Skeletal muscle satellite cell (primary cell): ENCODE results near the gene FAM237B. TPM values are rescaled to one million over a fixed set of nuclear protein-coding genes. Genes with fewer than 3 reads are reported as not detected.
"Not testable (repeated sequence)": the region's sequence is repeated elsewhere in the genome, so short reads cannot be mapped to it uniquely, and the experiment has no call there.

Experiments used
- H3K27me3 ChIP-seq: 2 replicates; pipeline ENCODE4 v1.7.0; 2013; ENCODE audit warnings: low read length; ENCODE audit not compliant: control insufficient read depth, insufficient read depth
- H3K36me3 ChIP-seq: 2 replicates; pipeline ENCODE4 v1.7.0; 2013; ENCODE audit warnings: mild to moderate bottlenecking, control low read depth, low read length; ENCODE audit not compliant: insufficient read depth
- H3K4me1 ChIP-seq: 2 replicates; pipeline ENCODE4 v1.7.0; 2013; ENCODE audit warnings: low read length; ENCODE audit not compliant: control insufficient read depth, insufficient read depth
- H3K4me2 ChIP-seq: 2 replicates; pipeline ENCODE4 v1.7.0; 2013; ENCODE audit warnings: mild to moderate bottlenecking, low read length
- H3K4me3 ChIP-seq: 2 replicates; pipeline ENCODE4 v1.7.0; 2013; ENCODE audit warnings: low read length
- H3K9ac ChIP-seq: 2 replicates; pipeline ENCODE4 v1.7.0; 2013; ENCODE audit warnings: mild to moderate bottlenecking, low read depth, low read length, moderate library complexity
- H3K9me3 ChIP-seq: replicated peaks from 2 replicates; pipeline ENCODE4 v1.7.0; 2013; ENCODE audit warnings: mild to moderate bottlenecking, control low read depth, low read length
- total RNA-seq: library from RNA; depleted of rRNA; stranded (reverse); fragments of >200 nt; gene quantifications from 2 replicates; pipeline ENCODE4 v1.2.3, GENCODE V29; 2012; rRNA removed

FAM237B gene
- 0.22 and 0.25 TPM in 2 replicates for total RNA-seq

DNA sequence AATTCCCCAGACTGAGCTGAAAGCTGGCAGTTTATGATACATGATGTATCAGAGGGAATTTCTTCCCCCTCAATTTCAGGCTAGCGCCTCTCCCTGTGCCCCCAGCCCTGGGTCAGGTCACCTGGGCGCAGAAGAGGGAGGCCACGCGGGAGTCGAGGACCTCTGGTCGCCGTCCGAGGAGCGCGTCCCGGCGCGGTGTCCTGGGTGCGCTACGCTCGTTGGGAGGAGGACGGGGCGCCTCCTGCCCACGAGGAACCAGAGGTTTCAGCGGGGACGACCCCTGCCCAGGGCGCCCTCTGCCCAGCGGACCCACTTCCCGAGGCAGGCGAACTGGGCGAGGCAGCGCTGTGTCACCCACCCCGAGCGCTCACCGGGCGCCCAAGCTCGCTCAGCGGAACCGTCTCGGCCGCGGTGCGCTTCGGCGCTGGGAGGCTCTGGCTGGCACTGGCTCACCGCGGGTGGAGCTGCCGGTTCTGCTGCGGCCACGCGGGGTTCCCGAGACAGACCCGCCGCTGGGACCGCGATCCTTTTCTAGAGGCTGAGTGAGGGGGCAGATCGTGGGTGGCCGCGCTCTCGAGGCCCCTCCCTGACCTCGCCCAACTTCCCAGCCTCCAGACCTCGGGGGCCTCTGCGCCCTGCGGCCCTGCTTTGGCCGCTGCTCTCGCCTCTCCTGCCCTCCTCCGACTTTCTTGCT, at the start of gene FAM237B:
TSS of gene FAM237B (minus strand) at position 504 of the 694 bp plus-strand sequence. CDS start 1,556 bp downstream, outside the sequence.
- Histone ChIP-seq H3K36me3 (no peaks in the 10 kb centered on the region), H3K4me1 (peaks cover 7% of the 10 kb centered on the region), H3K9ac (no peak within 1 kb of the TSS), H3K4me3 (peak within 1 kb of the TSS; percentile 70), H3K9me3 (no peaks in the 10 kb centered on the region), H3K27me3 (peaks cover 27% of the 10 kb centered on the region), H3K4me2 (peak within 1 kb of the TSS; percentile 90)

DNA sequence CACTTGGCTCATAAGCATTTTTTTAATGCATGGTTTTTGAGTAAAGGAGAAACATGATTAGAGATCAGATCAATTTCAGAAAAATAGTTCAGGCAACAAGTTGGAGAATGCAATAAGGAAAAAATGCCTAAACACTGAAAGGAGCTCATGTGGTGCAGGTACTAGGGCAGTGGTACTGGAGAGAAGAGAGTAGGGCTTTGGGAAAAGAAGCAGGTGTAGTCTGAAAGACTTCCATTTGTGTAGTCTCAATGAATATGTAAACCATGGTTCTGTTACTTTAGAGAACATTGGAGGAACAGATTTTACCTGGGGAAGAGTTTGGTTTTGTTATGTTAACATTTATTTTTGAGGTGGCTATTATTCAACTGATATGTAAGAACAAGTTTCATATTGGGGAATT, 30.9 kb upstream of the FAM237B start:
- Histone ChIP-seq H3K9ac (no peak overlapping the region), H3K4me3 (no peak overlapping the region), H3K36me3 (peaks cover 21% of the 10 kb centered on the region)

DNA sequence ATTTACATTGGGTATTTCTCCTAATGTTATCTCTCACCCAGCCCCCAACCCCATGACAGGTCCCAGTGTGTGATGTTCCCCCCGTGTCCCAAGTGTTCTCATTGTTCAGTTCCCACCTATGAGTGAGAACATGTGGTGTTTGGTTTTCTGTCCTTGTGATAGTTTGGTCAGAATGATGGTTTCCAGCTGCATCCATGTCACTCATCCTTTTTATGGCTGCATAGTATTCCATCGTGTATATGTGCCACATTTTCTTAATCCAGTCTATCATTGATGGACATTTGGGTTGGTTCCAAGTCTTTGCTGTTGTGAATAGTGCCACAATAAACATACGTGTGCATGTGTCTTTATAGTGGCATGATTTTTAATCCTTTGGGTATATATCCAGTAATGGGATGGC, 28.9 kb upstream of the FAM237B start:
- not testable (repeated sequence) for H3K9ac ChIP-seq, H3K4me3 ChIP-seq, H3K27me3 ChIP-seq, H3K4me2 ChIP-seq, H3K36me3 ChIP-seq, H3K9me3 ChIP-seq
- H3K4me1 ChIP-seq = peaks cover 12% of the 10 kb centered on the region

More for the DNA sequence above, 30.9 kb upstream of the FAM237B start:
- Histone ChIP-seq H3K9me3 (no peaks in the 10 kb centered on the region), H3K4me1 (peaks cover 6% of the 10 kb centered on the region), H3K4me2 (no peak overlapping the region), H3K27me3 (no peaks in the 10 kb centered on the region)

DNA sequence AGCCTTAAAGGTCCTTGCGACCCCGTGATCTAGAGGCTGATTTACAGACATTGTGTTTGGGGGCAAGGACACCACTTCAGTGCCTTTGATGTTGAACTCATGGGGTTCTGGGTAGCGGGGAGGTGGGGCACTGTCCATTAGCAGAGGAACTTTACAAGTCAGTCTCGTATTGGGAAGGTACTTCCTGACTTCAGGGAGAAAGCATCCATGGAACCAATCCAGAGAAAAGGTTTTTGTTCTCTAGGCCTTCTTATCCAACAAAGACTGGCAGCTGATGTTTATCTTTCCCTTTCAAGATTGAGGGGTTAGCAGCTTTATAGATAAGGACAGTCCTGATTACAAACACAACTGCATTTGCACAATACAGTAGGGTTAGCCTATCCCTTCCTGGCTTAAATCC, 28.2 kb upstream of the FAM237B start:
- no peak overlapping the region for H3K4me2 ChIP-seq

DNA sequence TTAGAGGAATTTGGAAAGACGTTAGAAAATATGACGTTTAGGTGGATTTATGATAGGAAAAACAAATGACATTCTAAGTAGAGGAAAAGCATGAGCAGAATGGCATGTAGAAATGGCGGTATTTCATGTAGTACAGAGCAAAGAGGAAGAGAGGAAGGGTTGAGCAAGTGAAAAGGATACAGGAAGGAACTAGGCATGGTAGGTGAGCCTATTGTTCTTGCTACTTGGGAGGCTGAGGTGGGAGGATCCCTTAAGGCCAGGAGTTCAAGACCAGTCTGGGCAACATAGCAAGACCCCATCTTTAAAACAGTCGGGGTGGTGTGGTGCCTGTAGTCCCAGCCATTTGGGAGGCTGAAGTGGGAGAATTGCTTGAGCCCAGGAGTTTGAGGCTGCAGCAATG, 26.7 kb upstream of the FAM237B start:
- Histone ChIP-seq H3K9me3 (no peaks in the 10 kb centered on the region), H3K4me2 (peak overlapping the region; percentile 88), H3K4me1 (peaks cover 12% of the 10 kb centered on the region), H3K9ac (peak overlapping the region; percentile 89), H3K27me3 (no peaks in the 10 kb centered on the region), H3K4me3 (peak overlapping the region; percentile 82), H3K36me3 (no peaks in the 10 kb centered on the region)

More for the DNA sequence above, 28.2 kb upstream of the FAM237B start:
- no peaks in the 10 kb centered on the region for H3K36me3 ChIP-seq
- H3K9ac ChIP-seq = no peak overlapping the region
- H3K27me3 ChIP-seq = no peaks in the 10 kb centered on the region
- no peaks in the 10 kb centered on the region for H3K9me3 ChIP-seq
- H3K4me1 ChIP-seq = peaks cover 12% of the 10 kb centered on the region
- H3K4me3 ChIP-seq = no peak overlapping the region

DNA sequence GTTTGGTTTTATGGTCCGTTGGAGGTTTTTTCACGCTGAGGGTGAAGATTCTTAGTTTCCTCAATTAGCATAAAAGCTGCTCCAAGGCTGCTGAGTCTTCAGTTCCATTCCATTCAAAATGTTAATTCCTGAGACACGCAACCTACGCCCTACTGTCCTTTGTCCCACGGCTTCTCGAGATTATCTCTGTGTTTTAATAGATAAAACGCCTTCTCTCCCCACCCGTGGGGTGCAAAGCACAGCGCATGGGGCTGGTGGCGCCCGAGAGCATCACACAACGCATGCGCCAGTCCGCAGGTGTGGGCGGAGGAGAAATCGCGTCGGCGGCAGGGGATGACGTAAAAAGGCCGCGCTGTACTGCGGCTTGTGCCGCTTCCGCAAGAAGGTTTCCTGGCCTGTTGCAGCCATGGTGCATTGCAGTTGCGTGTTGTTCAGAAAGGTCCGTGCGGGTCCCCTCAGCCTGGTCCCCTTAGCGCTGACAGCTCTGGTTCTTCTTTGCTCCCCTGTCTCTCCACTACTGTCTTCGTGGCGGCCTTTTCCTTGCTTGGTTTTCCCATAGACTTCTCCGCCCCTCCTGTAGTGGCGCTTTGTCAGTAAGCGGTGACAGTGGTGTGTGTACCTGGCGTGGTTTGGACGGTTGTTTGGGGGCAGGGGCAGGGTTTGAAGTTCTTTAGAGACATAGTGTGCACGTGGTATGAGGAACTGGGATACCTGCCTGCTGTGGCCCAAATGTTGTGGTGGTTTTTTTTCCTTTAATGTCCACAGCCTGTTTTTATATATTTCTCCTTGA, 25.4 kb upstream of the FAM237B start, which contains the start of gene GTPBP10:
TSS of gene GTPBP10 (plus strand) at position 381 of the 790 bp plus-strand sequence. CDS start at position 407, 26 bp downstream.
- Histone ChIP-seq H3K9me3 (no peaks in the 10 kb centered on the region), H3K36me3 (no peaks in the 10 kb centered on the region), H3K4me3 (peak within 1 kb of the TSS; percentile 82), H3K4me1 (peaks cover 12% of the 10 kb centered on the region), H3K9ac (peak within 1 kb of the TSS; percentile 89), H3K4me2 (peak within 1 kb of the TSS; percentile 88), H3K27me3 (no peaks in the 10 kb centered on the region)

DNA sequence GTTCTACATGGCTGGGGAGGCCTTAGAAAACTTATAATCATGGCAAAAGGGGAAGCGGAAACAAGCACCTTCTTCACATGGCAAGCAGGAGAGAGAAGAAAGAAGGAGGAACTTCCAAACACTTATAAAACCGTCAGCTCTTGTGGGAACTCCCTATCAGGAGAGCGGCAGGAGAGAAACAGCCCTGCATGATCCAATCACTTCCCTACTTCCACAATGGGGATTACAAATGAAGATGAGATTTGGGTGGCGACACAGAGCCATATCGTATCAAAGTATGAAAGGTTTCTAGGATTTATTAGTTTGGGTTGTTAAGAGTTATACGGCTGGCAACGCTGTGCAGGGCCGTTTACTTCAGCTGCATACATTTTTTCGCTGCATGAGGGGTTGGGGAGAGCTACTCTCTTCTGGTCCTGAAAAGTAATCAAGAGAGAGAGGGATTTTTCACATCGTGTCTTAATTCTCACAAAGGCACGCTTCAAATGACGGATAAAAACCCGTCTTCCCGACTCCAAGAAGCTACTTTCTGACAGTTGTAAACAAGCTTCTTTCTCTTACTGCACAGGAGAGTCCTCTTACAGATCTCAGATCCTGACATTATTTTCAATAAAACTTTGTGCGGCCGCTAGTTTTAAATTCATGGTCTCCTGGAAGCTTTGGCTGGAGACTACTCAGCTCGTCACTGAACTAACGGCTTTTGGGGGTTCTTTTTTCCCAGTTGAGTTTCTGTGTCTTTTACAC, 24.7 kb upstream of the FAM237B start:
- Histone ChIP-seq H3K4me1 (peaks cover 12% of the 10 kb centered on the region), H3K27me3 (no peaks in the 10 kb centered on the region), H3K9ac (peak overlapping the region; percentile 89)

DNA sequence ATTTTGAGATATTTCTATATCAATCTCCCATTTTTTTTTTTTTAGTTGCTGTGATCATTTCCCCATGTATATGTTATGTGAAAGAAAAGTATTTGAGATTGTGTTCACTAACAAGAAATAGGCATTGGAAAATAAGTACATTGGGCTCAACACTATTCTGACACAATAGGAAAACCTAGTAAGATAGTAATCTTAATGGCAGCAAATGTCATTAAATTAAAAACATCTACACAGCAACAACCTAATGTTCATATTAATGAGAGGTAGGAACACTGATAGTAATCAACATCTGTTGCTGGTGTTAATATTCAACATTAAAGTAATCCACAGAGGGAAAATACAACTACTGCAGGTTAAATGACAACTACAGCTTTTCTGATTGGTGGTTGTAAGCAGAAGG, 23.9 kb upstream of the FAM237B start:
- Histone ChIP-seq H3K4me1 (peaks cover 12% of the 10 kb centered on the region), H3K4me2 (peak overlapping the region; percentile 88), H3K9ac (no peak overlapping the region), H3K4me3 (peak overlapping the region; percentile 82), H3K27me3 (no peaks in the 10 kb centered on the region), H3K9me3 (no peaks in the 10 kb centered on the region), H3K36me3 (no peaks in the 10 kb centered on the region)

More for the DNA sequence above, 24.7 kb upstream of the FAM237B start:
- peak overlapping the region; percentile 88 for H3K4me2 ChIP-seq
- H3K4me3 ChIP-seq = peak overlapping the region; percentile 82
- H3K9me3 ChIP-seq = no peaks in the 10 kb centered on the region
- H3K36me3 ChIP-seq = no peaks in the 10 kb centered on the region

DNA sequence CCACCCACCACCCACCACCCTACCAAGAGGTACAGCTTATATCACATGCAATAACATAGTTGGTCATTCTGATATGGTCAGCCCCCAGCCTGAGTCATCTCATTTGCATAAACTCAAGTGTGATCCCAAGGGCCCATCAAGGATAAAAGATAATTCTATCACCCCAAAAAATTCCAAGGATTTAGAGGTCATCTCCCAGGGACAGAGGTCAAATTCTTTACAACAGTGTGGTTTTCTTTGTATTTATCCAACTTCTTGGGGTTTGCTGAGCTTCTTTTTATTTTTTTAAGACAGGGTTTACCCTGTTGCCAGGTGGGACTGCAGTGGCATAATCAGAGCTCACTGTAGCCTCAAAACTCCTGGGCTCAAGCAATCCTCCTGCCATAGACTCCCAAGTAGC, 16.0 kb upstream of the FAM237B start:
- Histone ChIP-seq H3K9me3 (no peaks in the 10 kb centered on the region), H3K27me3 (peaks cover 2% of the 10 kb centered on the region), H3K4me2 (no peak overlapping the region), H3K4me3 (no peak overlapping the region), H3K36me3 (no peaks in the 10 kb centered on the region), H3K4me1 (no peaks in the 10 kb centered on the region), H3K9ac (no peak overlapping the region)

DNA sequence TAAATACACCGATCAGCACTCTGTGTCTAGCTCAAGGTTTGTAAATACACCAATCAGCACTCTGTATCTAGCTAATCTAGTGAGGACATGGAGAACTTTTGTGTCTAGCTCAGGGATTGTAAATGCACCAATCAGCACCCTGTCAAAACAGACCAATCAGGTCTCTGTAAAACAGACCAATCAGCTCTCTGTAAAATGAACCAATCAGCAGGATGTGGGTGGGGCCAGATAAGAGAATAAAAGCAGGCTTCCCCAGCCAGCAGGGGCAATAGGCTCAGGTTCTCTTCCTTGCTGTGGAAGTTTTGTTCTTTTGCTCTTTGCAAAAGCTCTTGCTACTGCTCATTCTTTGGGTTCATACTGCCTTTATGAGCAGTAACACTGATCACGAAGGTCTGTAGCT, 13.8 kb upstream of the FAM237B start:
- H3K4me3 ChIP-seq, H3K36me3 ChIP-seq, H3K9ac ChIP-seq, H3K4me1 ChIP-seq, H3K9me3 ChIP-seq, H3K27me3 ChIP-seq, H3K4me2 ChIP-seq: not testable (repeated sequence)

DNA sequence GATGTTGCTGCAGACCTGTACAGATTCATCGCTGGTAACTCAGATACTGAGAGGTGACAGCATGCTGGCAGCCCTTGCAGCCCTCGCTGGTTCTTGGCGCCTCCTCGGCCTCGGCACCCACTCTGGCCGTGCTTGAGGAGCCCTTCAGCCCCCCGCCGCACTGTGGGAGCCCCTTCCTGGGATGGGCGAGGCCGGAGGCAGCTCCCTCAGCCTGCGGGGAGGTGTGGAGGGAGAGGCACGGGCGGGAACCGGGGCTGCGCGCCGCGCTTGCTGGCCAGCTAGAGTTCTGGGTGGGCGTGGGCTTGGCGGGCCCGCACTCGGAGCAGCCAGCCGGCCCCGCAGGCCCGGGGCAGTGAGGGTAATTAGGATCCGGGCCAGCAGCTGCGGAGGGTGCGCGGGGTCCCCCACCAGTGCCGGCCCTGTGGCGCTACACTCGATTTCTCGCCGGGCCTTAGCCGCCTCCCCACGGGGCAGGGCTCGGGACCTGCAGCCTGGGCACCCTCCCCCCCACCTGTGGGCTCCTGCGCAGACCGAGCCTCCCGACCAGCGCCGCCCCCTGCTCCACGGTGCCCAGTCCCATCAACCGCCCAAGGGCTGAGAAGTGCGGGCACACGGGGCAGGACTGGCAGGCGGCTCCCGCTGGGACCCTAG, 13.2 kb upstream of the FAM237B start:
- H3K9ac ChIP-seq = no peak overlapping the region
- H3K36me3 ChIP-seq = no peaks in the 10 kb centered on the region
- no peaks in the 10 kb centered on the region for H3K4me1 ChIP-seq
- H3K9me3 ChIP-seq = no peaks in the 10 kb centered on the region
- H3K27me3 ChIP-seq = peaks cover 2% of the 10 kb centered on the region
- no peak overlapping the region for H3K4me2 ChIP-seq
- no peak overlapping the region for H3K4me3 ChIP-seq
